CD1c-positive myeloid dendritic cell (primary cell): Measurements from ENCODE around the gene FCHSD1.

ENCODE experiments used
- DNase-seq: peaks from one replicate; pipeline ENCODE4 v3.0.0-alpha.2; 2016; ENCODE audit errors: extremely low spot score

The FCHSD1 gene

GRCh38 chr5:141641634-141642267, 9.5 kb downstream of the FCHSD1 start:
- no peak for DNase-seq

GRCh38 chr5:141640698-141641097, 10.5 kb downstream of the FCHSD1 start:
- no peak for DNase-seq

DNA sequence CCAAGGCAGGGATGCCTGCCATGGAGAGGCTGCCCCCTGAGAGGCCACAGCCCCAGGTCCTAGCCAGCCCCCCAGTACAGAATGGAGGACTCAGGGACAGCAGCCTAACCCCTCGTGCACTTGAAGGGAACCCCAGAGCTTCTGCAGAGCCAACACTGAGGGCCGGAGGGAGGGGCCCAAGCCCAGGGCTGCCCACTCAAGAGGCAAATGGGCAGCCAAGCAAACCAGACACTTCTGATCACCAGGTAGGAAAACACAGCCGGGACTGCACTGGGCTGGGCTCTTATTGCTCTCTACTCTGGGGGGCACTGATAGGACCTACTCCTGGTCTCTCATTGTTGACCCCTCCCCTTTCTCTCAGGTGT, 11.2 kb downstream of the FCHSD1 start:
- DNase-seq = no peak

- no peak for DNase-seq
Observed at GRCh38 chr5:141639357-141640050, 11.7 kb downstream of the FCHSD1 start.

DNA sequence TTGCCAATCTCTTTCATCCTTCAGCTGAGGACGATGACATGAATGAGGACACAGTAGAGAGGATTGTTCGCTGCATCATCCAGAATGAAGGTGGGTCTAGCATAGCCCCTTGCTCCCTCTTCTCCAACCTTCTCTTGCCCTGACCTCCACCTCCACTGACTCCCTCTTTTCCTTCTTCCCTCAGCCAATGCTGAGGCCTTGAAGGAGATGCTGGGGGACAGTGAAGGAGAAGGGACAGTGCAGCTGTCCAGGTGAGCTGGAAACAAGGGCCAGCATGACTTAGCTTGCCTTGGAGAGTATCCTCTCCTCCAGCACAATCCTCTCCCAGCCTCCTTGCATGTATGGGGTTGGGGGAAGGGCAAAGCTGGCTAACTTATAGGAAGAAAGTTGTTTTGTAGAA, 12.4 kb downstream of the FCHSD1 start:
- DNase-seq = no peak

DNA sequence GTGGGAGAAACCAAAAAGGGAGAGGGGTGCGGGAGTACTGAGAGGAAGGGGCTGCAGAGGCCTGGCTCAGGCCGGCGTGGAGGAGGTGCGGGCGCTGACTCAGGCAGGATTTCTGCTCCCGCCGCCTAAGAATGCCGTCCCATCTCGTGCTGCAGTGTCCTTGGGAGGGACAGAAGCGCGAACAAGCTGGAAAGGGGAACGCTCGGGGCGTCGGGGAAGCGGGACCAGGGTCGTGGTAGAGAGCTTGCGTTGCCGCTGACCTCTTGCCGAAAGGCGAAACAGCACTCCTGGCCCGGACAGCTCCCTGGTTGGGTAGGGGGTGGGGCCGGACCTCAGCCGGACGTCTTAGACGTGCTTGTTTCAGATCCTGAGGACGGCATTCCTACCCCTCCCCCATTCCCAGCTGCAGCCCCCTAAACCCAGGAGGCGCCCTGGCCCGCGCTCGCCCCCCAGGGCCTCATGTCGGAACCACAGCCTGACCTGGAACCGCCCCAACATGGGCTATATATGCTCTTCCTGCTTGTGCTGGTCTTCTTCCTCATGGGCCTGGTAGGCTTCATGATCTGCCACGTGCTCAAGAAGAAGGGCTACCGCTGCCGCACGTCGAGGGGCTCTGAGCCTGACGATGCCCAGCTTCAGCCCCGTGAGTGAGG, 13.3 kb downstream of the FCHSD1 start:
- peak; percentile 64 for DNase-seq

GRCh38 chr5:141637123-141637766, 14.0 kb downstream of the FCHSD1 start:
- peak; percentile 27 for DNase-seq

DNA sequence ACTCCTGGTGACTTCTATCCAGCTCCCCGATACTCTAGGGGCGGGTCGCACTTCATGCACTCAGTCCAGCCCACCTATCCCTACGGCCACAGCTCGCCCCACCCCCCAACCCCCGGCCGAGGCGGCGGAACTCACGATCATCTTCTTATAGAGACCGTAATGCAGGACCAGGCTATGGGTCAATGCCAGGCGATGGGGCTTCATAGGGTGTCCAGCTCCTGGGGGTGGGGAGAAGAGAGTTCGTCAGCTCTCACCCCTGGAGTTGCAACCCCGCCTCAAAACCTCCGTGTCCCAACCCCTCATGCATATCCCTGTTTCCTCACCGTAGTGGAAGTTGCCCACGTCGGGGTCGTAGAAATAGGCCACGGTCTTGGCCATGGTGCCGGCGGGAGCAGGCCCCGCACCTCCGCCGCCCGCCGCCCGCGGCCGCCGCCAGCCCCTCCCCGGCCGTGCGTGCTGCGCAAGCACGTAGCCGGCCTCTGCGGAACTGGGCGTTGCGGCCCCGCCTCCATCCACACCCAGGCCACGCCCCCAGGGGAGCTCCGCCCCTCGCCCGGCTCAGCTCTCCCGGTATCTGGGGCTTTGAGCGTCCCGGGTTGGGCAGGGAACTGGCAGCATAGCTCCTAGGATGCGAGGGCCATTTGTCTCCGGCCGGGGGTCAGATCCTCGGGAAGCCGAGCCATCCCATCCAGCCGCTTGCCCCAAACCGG, 14.7 kb downstream of the FCHSD1 start, which contains the start of the genes HDAC3 and RELL2:
TSS of gene HDAC3 (minus strand) at position 437 of the 710 bp plus-strand sequence. CDS start at position 378, 59 bp downstream.
TSS of gene RELL2 (plus strand) at position 585 of the 710 bp plus-strand sequence. CDS start 1,229 bp downstream, outside the sequence.
- peak; percentile 96 for DNase-seq

- DNase-seq = no peak
Observed at GRCh38 chr5:141636106-141636412, 15.2 kb downstream of the FCHSD1 start.

DNA sequence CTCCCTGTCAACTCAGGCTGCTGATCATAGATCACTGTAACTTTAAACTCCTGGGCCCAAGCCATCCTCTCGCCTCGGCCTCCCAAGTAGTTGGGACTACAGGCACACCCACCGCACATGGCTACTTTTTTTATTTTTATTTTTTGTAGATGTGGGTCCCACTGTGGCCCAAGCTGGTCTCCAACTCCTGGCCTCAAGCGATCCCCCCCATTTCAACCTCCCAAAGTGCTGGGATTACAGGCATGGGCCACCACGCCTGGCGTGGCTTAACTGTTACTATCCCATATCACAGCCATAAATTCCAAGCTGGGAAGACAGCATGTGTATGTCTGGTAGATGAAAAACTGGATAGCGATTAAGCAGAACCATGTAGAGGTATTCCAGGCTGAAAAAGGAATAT, 15.6 kb downstream of the FCHSD1 start:
- DNase-seq = no peak

DNA sequence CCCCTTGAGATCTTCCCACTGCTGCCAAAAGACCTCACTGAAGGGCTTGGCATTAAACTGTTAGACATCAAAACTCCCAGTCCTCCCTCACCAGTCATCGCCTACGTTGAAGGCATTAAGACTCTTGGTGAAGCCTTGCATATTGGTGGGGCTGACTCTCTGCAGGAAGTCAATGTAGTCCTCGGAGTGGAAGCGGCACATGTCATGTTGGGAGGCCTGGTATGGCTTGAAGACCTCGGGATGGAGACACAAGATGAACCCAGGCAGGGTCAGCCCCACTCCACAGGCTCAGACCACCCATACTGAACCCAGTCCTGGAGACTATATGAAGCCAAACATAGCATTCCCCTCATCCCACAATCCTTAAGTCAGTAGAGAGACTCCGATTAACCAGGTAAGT, 16.5 kb downstream of the FCHSD1 start:
- DNase-seq = no peak

DNA sequence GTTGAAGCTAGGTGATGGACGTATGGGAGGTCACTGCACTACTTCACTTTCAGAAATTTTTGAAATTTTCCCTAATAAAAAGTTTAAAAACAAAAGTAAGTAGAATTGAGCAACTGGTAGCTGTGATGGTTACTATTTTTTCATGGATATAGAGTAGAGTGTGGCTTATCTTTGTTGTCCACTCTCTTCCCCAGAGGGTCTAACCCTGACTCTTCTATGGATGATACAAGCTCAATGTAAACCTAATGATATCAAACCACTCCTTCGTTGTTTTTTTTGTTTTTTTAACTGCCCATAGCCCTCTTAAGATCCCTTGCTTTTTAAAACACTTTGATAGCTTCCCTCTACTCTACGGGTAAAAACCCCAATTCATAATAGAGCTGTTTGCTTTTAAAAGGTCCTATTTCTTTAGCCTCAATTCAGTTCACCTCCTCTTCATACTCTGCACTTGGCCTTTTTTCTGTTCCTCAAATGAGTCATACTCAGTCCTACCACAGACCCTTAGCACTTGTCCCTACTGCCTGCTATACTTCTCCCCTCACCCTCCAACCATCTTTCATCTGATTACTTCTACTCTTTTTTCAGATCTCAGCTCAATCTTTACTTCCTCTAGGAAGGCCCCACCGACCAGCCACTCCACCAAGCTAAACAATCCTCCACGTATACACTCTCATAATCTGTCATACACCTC, 17.2 kb downstream of the FCHSD1 start:
- peak; percentile 62 for DNase-seq

GRCh38 chr5:141632650-141633049, 18.6 kb downstream of the FCHSD1 start:
- DNase-seq = no peak

DNA sequence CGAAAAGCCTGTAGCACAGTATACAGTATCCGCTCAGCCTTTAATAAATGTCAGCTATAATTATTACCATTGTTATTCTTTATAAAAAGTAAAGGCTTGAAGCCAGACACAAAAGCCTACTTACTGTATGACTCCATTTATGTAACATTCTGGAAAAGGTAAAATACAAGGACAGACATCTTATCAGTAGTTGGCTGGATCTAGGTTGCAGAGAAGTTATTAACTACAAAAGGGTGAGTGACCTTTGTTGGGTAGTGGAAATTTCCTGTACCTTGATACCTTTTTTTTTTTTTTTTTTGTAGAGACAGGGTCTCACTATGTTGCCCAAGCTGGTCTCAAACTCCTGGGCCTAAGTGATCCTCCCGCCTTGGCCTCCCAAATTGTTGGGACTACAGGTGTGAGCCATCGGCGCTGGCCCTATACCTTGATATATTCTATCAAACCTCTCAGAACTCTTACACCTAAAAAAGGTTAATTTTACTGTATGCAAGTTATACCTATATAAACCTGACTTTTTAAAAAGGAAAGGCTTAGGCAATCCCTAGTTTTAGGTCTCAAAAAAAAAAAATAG, 20.6 kb downstream of the FCHSD1 start:
- DNase-seq = no peak

GRCh38 chr5:141628175-141628788, 22.9 kb downstream of the FCHSD1 start:
- DNase-seq = no peak

DNA sequence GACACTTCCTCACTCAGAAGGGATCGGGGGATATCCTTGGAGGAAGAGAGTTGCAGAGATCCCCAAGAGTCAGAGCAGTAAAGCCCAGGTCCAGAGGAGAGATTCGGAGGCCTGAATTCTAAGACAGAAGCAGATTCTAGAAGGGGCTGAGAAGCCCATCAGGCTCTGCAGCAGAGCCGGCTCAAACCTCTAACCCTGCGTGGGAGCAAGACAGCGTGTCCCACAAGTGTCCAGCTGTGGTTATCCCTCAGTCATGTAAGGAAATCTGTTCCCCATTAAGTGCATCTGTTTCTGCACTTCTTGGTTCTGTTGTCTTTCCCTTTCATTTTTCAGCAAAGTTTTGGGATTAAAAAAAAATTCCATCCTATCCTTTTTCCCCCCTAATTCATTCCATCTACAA, 27.6 kb downstream of the FCHSD1 start:
- DNase-seq = peak; percentile 56

- DNase-seq = peak; percentile 94
Observed at GRCh38 chr5:141623186-141623585, 28.0 kb downstream of the FCHSD1 start.

DNA sequence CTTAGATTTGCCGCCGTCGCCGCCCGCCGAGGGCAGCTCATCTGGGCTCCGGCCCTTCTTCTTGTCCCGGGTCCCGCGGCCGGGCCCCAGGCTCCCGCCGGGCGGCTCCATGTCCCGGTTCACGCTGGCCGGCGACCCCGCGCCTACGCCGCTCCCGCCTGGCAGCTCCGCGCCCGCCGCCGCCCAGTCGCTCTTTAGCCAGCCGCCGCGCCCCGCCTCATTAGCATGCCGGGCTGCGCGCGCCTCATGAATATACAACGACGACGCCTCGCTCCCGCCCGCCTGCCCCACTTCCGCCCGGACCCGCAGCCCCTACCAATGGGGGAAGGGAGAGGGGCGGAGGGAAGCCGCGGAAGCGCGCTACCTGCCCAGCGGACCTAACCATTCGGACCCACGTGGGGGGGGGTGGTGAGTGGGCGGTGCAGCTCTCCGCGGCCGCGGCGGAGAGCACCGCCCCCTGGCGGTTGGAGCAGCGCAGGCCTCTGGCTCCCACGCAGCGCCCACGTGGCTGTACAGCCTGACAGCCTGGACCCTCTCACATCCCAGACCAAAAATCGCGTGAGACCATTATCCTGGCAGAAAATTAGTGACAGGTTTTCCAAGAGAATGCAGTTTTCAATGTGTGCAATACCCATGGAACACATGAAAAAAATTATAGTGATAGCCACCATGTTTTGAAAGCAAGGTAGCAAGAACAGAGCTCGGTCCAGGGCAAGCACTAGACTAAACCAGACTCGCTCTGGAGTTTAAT, 32.2 kb downstream of the FCHSD1 start, which contains the start of gene DIAPH1:
TSS of gene DIAPH1 (minus strand) at position 197 of the 751 bp plus-strand sequence. CDS start at position 111, 86 bp downstream.
- DNase-seq = peak; percentile 97

- peak; percentile 53 for DNase-seq
Observed at GRCh38 chr5:141618030-141618803, 33.0 kb downstream of the FCHSD1 start.
